HepG2 (cell line): ENCODE results near the gene PPFIA2. TPM values are rescaled to one million over a fixed set of nuclear protein-coding genes. Genes with fewer than 3 reads are reported as not detected.

ENCODE experiments used
- ATAC-seq: fragments of 200-7000 bp; cut with Tn5 transposase; 3 replicates; pipeline ENCODE4 v1.9.1; 2020; ENCODE audit warnings: mild to moderate bottlenecking, moderate library complexity
- BruUV-seq: library from RNA; stranded (reverse); fragments of 400-500 nt; replicated peaks from 2 replicates; lab custom pipeline; 2021; lab: Mats Ljungman, UMichigan
- CTCF ChIA-PET: fragments of 300-600 bp; formaldehyde crosslinking; extraction: SDS; loops from one replicate; lab custom pipeline; 2021; ENCODE audit warnings: low total read pairs, inconsistent platforms, low intra/inter-chr PET ratio; lab: Yijun Ruan, JAX
- POLR2A ChIA-PET: fragments of 350-600 bp; sonication (Branson Sonifier 250); formaldehyde crosslinking; loops from one replicate; lab custom pipeline; 2020; ENCODE audit warnings: antibody characterized with exemption, inconsistent platforms; lab: Yijun Ruan, JAX
- DNase-seq: peaks from one replicate; pipeline ENCODE4 v3.0.0-alpha.2; 2015; ENCODE audit warnings: low spot score
- FAIRE-seq: peaks from 3 replicates; lab custom pipeline; 2011; peaks lifted over from hg19 to GRCh38; lab: Jason Lieb, UNC
- H2AFZ ChIP-seq: one replicate; pipeline ENCODE4 v1.6.1; 2011; ENCODE audit warnings: low read length, inconsistent platforms
- H3K27ac ChIP-seq: fragments of 300-600 bp; 3 replicates; pipeline ENCODE4 v1.8.0; 2011; ENCODE audit warnings: mixed run types, mild to moderate bottlenecking, mixed read lengths, low read length, inconsistent platforms; ENCODE audit not compliant: insufficient read depth; ENCODE audit errors: extremely low read length
- H3K27me3 ChIP-seq, 2 experiments: fragments of 200-600 bp in 1 of 2; 2 replicates in 1 of 2; 3 replicates in 1 of 2; pipeline versions ENCODE4 v1.6.0 to v1.8.0; 2011; ENCODE audit warnings: low read length in 2 of 2, mild to moderate bottlenecking in 2 of 2, moderate library complexity in 2 of 2, inconsistent platforms in 1 of 2; ENCODE audit not compliant: insufficient read depth in 2 of 2, control insufficient read depth in 1 of 2
- H3K36me3 ChIP-seq, 2 experiments: fragments of 200-600 bp in 1 of 2; replicated peaks in 1 of 2; 2 replicates in 1 of 2; 3 replicates in 1 of 2; pipeline versions ENCODE4 v1.5.1 to v1.8.0; 2011; ENCODE audit warnings: low read length in 2 of 2, inconsistent platforms in 1 of 2; ENCODE audit not compliant: insufficient read depth in 2 of 2, control insufficient read depth in 1 of 2
- H3K4me1 ChIP-seq: 2 replicates; pipeline ENCODE4 v1.5.1; 2012; ENCODE audit warnings: low read length, inconsistent platforms; ENCODE audit not compliant: insufficient read depth
- H3K4me2 ChIP-seq: 2 replicates; pipeline ENCODE4 v1.6.0; 2011; ENCODE audit warnings: low read depth, low read length, inconsistent platforms
- H3K4me3 ChIP-seq, 3 experiments: fragments of 200-600 bp in 1 of 3; sonication (generic), shearing (Covaris generic) in 1 of 3; replicated peaks in 1 of 3; 2 replicates each; pipeline ENCODE4 v1.5.1; 2011 to 2016; ENCODE audit warnings: low read length in 3 of 3, inconsistent platforms in 2 of 3, low read depth in 2 of 3, mild to moderate bottlenecking in 2 of 3, control low read depth in 1 of 3, mixed read lengths in 1 of 3; ENCODE audit not compliant: insufficient read depth in 1 of 3
- H3K79me2 ChIP-seq: one replicate; pipeline ENCODE4 v1.6.1; 2011; ENCODE audit warnings: low read length, inconsistent platforms; ENCODE audit not compliant: insufficient read depth
- H3K9ac ChIP-seq: 2 replicates; pipeline ENCODE4 v1.6.0; 2011; ENCODE audit warnings: mild to moderate bottlenecking, low read depth, low read length, inconsistent platforms; ENCODE audit not compliant: insufficient read depth
- H3K9me3 ChIP-seq: 2 replicates; pipeline ENCODE4 v1.5.1; 2012; ENCODE audit warnings: mild to moderate bottlenecking, low read length
- H4K20me1 ChIP-seq: 2 replicates; pipeline ENCODE4 v1.6.0; 2011; ENCODE audit warnings: inconsistent platforms, mild to moderate bottlenecking, low read length, moderate library complexity; ENCODE audit not compliant: insufficient read depth
- ATM ChIP-seq: fragments of 450-650 bp; IDR thresholded peaks from 2 replicates; pipeline ENCODE4 v1.7.1; 2017; ENCODE audit warnings: mild to moderate bottlenecking, borderline replicate concordance
- BHLHE40 ChIP-seq: IDR thresholded peaks from 2 replicates; pipeline ENCODE4 v1.6.1; 2011; ENCODE audit warnings: low read length, improper control_type of control experiment
- FOXK1 ChIP-seq: sonication (generic); formaldehyde crosslinking; IDR thresholded peaks from 2 replicates; pipeline ENCODE4 v1.4.0; 2020; ENCODE audit warnings: low read depth, missing genetic modification reagents, borderline replicate concordance
- FOXO4 ChIP-seq: sonication (generic); formaldehyde crosslinking; conservative IDR thresholded peaks from 2 replicates; pipeline ENCODE4 v1.8.1; 2023; ENCODE audit warnings: missing genetic modification reagents
- HNRNPUL1 ChIP-seq: fragments of 200-400 bp; formaldehyde crosslinking; IDR thresholded peaks from 2 replicates; pipeline ENCODE4 v1.6.1; 2017; ENCODE audit warnings: low read depth, mild to moderate bottlenecking, low read length, moderate library complexity
- MYNN ChIP-seq: sonication (generic); formaldehyde crosslinking; IDR thresholded peaks from 2 replicates; pipeline ENCODE4 v1.4.0; 2020; ENCODE audit warnings: mild to moderate bottlenecking, low read depth, missing genetic modification reagents
- NR2C2 ChIP-seq: sonication (generic); formaldehyde crosslinking; IDR thresholded peaks from 2 replicates; pipeline ENCODE4 v1.4.0; 2020; ENCODE audit warnings: missing genetic modification reagents, mild to moderate bottlenecking, moderate library complexity, borderline replicate concordance
- PAX8 ChIP-seq: sonication (generic); formaldehyde crosslinking; IDR thresholded peaks from 2 replicates; pipeline ENCODE4 v1.8.0; 2022; ENCODE audit warnings: mild to moderate bottlenecking, missing genetic modification reagents, borderline replicate concordance
- PBX2 ChIP-seq: IDR thresholded peaks from 2 replicates; pipeline ENCODE4 v1.6.1; 2016; ENCODE audit warnings: control low read depth
- ZBTB39 ChIP-seq: sonication (generic); formaldehyde crosslinking; IDR thresholded peaks from 2 replicates; pipeline ENCODE4 v1.5.0; 2020; ENCODE audit warnings: missing genetic modification reagents
- ZNF354B ChIP-seq: sonication (generic); formaldehyde crosslinking; IDR thresholded peaks from 2 replicates; pipeline ENCODE4 v1.8.0; 2022; ENCODE audit warnings: mild to moderate bottlenecking, missing genetic modification reagents
- WGBS: methylation state at CpG from one replicate; pipeline ENCODE4 v1.1.6; 2017; ENCODE audit warnings: low lambda C conversion rate; 5-methylcytosine and 5-hydroxymethylcytosine counted together
- in situ Hi-C: cut with HindIII; loops from 2 replicates; pipeline ENCODE4 v1.10.0; 2017; ENCODE audit warnings: low pct_unique_long_range_greater_than_20kb; ENCODE audit not compliant: extremely low pct_ligation_motif_present
- intact Hi-C: fragments of 100-400 bp; cut with micrococcal nuclease; formaldehyde crosslinking; loops from one replicate; pipeline ENCODE4 v1.10.0; 2022; ENCODE audit not compliant: unreplicated experiment
- polyA plus RNA-seq, 8 experiments: library from polyadenylated mRNA; depleted of rRNA in 3 of 8; stranded (reverse) in 7 of 8; unstranded in 1 of 8; fragments of >200 nt; fragmentation: Illumina TruSeq in 4 of 8; extraction: Trizol in 4 of 8; gene quantifications; 2 replicates each; pipeline versions ENCODE4 v1.2.1 to v1.2.3, GENCODE V29; 2011 to 2016; ENCODE audit warnings: low read depth in 4 of 8, missing spikeins in 1 of 8, mixed read lengths in 1 of 8; ENCODE audit not compliant: insufficient read depth in 1 of 8
- total RNA-seq, 5 experiments: library from RNA; depleted of rRNA; stranded (reverse); fragments of >200 nt; fragmentation: Illumina TruSeq; extraction: Trizol; gene quantifications; 2 replicates each; pipeline ENCODE4 v1.2.3, GENCODE V29; 2016; ENCODE audit warnings: low read depth in 1 of 5

Gene PPFIA2
- total and polyA plus RNA-seq, 2 of the 13 experiments (the other 11 are each of a cell fraction or from before 2014, with no cell fraction given), result 0.05 TPM; not detected in 1

GRCh38 chr12:81377771-81378170 lies 381.4 kb downstream of the PPFIA2 start:
- ChIA-PET POLR2A (no interaction called here), CTCF (no interaction called here)
- Histone ChIP-seq H3K36me3 (no peaks in the 10 kb centered on the region), H3K4me2 (no peak overlapping the region), H3K27ac (no peak overlapping the region), H3K79me2 (no peaks in the 10 kb centered on the region), H3K27me3 (no peaks in the 10 kb centered on the region), H3K9ac (no peak overlapping the region), H3K9me3 (no peaks in the 10 kb centered on the region), H3K4me3 (no peak overlapping the region), H2AFZ (no peak overlapping the region), H3K4me1 (no peaks in the 10 kb centered on the region), H4K20me1 (no peaks in the 10 kb centered on the region)
- BruUV-seq, result no TSS peak
- in situ Hi-C loops (no loop called here), intact Hi-C loops (no loop called here)
- no peak for FAIRE-seq
- 3% methylated on average over 4 of the region's 4 CpGs for WGBS
- no peak for DNase-seq
- TF ChIP-seq PAX8 (CRISPR knock-in tag) (no peak), ZBTB39 (CRISPR knock-in tag) (no peak), MYNN (CRISPR knock-in tag) (no peak), NR2C2 (CRISPR knock-in tag) (no peak), FOXO4 (CRISPR knock-in tag) (no peak), HNRNPUL1 (no peak), FOXK1 (no peak), PBX2 (CRISPR knock-in tag) (no peak), ATM (no peak), BHLHE40 (no peak), ZNF354B (CRISPR knock-in tag) (no peak)
- ATAC-seq, result no peak
